Measurements from ENCODE around the gene CDH9. TPM values are rescaled to one million over a fixed set of nuclear protein-coding genes. Genes with fewer than 3 reads are reported as not detected.

The CDH9 gene
- total and polyA plus RNA-seq, 2 of the 13 experiments (the other 11 are each of a cell fraction or from before 2014, with no cell fraction given): 0.03 to 0.24 TPM

DNA sequence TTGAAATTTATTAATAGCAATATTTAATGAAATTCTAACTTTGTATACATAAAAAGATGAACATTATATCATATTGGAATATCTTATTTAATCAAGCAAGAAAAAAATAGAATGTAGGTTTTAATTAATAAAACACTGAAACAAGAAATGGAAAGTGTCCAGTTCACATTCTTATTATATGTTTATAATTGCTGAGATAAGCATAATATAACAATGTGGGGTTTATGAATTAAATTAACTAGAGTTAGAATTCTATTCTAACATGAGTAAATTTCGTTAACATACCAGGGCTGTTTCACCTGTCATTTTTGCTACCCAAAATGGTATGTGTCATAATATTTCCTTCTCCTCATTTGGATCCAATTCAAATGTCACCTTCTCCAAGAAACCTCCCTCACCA is 12.3 kb downstream of the CDH9 start (continued):
- TF ChIP-seq, protein P1, sequence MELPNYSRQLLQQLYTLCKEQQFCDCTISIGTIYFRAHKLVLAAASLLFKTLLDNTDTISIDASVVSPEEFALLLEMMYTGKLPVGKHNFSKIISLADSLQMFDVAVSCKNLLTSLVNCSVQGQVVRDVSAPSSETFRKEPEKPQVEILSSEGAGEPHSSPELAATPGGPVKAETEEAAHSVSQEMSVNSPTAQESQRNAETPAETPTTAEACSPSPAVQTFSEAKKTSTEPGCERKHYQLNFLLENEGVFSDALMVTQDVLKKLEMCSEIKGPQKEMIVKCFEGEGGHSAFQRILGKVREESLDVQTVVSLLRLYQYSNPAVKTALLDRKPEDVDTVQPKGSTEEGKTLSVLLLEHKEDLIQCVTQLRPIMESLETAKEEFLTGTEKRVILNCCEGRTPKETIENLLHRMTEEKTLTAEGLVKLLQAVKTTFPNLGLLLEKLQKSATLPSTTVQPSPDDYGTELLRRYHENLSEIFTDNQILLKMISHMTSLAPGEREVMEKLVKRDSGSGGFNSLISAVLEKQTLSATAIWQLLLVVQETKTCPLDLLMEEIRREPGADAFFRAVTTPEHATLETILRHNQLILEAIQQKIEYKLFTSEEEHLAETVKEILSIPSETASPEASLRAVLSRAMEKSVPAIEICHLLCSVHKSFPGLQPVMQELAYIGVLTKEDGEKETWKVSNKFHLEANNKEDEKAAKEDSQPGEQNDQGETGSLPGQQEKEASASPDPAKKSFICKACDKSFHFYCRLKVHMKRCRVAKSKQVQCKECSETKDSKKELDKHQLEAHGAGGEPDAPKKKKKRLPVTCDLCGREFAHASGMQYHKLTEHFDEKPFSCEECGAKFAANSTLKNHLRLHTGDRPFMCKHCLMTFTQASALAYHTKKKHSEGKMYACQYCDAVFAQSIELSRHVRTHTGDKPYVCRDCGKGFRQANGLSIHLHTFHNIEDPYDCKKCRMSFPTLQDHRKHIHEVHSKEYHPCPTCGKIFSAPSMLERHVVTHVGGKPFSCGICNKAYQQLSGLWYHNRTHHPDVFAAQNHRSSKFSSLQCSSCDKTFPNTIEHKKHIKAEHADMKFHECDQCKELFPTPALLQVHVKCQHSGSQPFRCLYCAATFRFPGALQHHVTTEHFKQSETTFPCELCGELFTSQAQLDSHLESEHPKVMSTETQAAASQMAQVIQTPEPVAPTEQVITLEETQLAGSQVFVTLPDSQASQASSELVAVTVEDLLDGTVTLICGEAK (IDR thresholded peaks at IDR 0.05): no peak
- TF ChIP-seq, protein P1 (CRISPR knock-in tag; IDR thresholded peaks at IDR 0.05): no peak
- TF ChIP-seq ZNF382 (CRISPR knock-in tag; IDR thresholded peaks at IDR 0.05; ENCODE audit: borderline replicate concordance) (no peak), ZNF367 (CRISPR knock-in tag; IDR thresholded peaks at IDR 0.05; ENCODE audit: borderline replicate concordance) (no peak), MAFF (IDR thresholded peaks at IDR 0.05; ENCODE audit: low read depth, low read length) (peak; percentile 82), ZFP36 (IDR thresholded peaks at IDR 0.05; ENCODE audit: borderline replicate concordance, low read depth, low read length, partially characterized antibody) (no peak), SIN3A (IDR thresholded peaks at IDR 0.05; ENCODE audit: borderline replicate concordance, low read depth, low read length) (no peak), MAFK (conservative IDR thresholded peaks at IDR 0.05 in 1 of 2, IDR thresholded peaks at IDR 0.05 in 1 of 2; ENCODE audit: low read length in 2 of 2) (peak; percentile 67 to 93; a peak in 3 of 4 replicates), KLF13 (CRISPR knock-in tag; IDR thresholded peaks at IDR 0.05) (no peak), HOXA7 (CRISPR knock-in tag; IDR thresholded peaks at IDR 0.05) (no peak)
- TF ChIP-seq, protein P2, sequence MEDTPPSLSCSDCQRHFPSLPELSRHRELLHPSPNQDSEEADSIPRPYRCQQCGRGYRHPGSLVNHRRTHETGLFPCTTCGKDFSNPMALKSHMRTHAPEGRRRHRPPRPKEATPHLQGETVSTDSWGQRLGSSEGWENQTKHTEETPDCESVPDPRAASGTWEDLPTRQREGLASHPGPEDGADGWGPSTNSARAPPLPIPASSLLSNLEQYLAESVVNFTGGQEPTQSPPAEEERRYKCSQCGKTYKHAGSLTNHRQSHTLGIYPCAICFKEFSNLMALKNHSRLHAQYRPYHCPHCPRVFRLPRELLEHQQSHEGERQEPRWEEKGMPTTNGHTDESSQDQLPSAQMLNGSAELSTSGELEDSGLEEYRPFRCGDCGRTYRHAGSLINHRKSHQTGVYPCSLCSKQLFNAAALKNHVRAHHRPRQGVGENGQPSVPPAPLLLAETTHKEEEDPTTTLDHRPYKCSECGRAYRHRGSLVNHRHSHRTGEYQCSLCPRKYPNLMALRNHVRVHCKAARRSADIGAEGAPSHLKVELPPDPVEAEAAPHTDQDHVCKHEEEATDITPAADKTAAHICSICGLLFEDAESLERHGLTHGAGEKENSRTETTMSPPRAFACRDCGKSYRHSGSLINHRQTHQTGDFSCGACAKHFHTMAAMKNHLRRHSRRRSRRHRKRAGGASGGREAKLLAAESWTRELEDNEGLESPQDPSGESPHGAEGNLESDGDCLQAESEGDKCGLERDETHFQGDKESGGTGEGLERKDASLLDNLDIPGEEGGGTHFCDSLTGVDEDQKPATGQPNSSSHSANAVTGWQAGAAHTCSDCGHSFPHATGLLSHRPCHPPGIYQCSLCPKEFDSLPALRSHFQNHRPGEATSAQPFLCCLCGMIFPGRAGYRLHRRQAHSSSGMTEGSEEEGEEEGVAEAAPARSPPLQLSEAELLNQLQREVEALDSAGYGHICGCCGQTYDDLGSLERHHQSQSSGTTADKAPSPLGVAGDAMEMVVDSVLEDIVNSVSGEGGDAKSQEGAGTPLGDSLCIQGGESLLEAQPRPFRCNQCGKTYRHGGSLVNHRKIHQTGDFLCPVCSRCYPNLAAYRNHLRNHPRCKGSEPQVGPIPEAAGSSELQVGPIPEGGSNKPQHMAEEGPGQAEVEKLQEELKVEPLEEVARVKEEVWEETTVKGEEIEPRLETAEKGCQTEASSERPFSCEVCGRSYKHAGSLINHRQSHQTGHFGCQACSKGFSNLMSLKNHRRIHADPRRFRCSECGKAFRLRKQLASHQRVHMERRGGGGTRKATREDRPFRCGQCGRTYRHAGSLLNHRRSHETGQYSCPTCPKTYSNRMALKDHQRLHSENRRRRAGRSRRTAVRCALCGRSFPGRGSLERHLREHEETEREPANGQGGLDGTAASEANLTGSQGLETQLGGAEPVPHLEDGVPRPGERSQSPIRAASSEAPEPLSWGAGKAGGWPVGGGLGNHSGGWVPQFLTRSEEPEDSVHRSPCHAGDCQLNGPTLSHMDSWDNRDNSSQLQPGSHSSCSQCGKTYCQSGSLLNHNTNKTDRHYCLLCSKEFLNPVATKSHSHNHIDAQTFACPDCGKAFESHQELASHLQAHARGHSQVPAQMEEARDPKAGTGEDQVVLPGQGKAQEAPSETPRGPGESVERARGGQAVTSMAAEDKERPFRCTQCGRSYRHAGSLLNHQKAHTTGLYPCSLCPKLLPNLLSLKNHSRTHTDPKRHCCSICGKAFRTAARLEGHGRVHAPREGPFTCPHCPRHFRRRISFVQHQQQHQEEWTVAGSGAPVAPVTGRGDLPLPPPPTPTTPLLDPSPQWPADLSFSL (CRISPR knock-in tag; IDR thresholded peaks at IDR 0.05): no peak

Measured in HepG2 (cell line).